Suprapubic skin (tissue), 4 donors: Measurements from ENCODE around the gene MED8. TPM values are rescaled to one million over a fixed set of nuclear protein-coding genes. Genes with fewer than 3 reads are reported as not detected.

Experiments
- DNase-seq, 2 donors: peaks; one replicate each; pipeline ENCODE4 v3.0.0-alpha.2; 2019; ENCODE audit warnings: low spot score in 2 of 2
- H3K27ac ChIP-seq: fragments of 200-600 bp; sonication (generic); one replicate; pipeline ENCODE4 v1.5.1; 2019
- H3K27me3 ChIP-seq: fragments of 200-600 bp; sonication (generic); one replicate; pipeline ENCODE4 v1.5.1; 2019
- H3K36me3 ChIP-seq: fragments of 200-600 bp; sonication (generic); one replicate; pipeline ENCODE4 v1.5.1; 2019
- H3K4me1 ChIP-seq: fragments of 200-600 bp; sonication (generic); one replicate; pipeline ENCODE4 v1.5.1; 2019
- H3K4me3 ChIP-seq: fragments of 200-600 bp; sonication (generic); one replicate; pipeline ENCODE4 v1.5.1; 2019; ENCODE audit warnings: mild to moderate bottlenecking
- H3K9me3 ChIP-seq: fragments of 200-600 bp; sonication (generic); one replicate; pipeline ENCODE4 v1.5.1; 2019
- CTCF ChIP-seq, 2 donors: fragments of 200-600 bp in 1 of 2; fragments of 450-650 bp in 1 of 2; sonication (generic) in 1 of 2; IDR thresholded peaks; one replicate each; pipeline ENCODE4 v1.5.1; 2016 to 2019; ENCODE audit warnings: antibody characterized with exemption in 2 of 2, mild to moderate bottlenecking in 1 of 2, moderate library complexity in 1 of 2
- EP300 ChIP-seq: sonication (generic); formaldehyde crosslinking; IDR thresholded peaks from one replicate; pipeline ENCODE4 v1.6.1; 2017; ENCODE audit warnings: antibody characterized with exemption
- POLR2A ChIP-seq, 2 donors: fragments of 450-650 bp; IDR thresholded peaks; one replicate each; pipeline ENCODE4 v1.6.1; 2017; ENCODE audit warnings: antibody characterized with exemption in 2 of 2, mild to moderate bottlenecking in 2 of 2, moderate library complexity in 2 of 2
- POLR2AphosphoS5 ChIP-seq, 3 donors: sonication (generic); formaldehyde crosslinking; IDR thresholded peaks; one replicate each; pipeline ENCODE4 v1.6.1; 2017; ENCODE audit warnings: antibody characterized with exemption in 3 of 3
- WGBS: methylation state at CpG from one replicate; pipeline ENCODE4 v1.1.5; 2018; 5-methylcytosine and 5-hydroxymethylcytosine counted together
- total RNA-seq, 4 donors: library from RNA; depleted of rRNA; stranded (reverse); fragments of >200 nt; gene quantifications; one replicate each; pipeline ENCODE4 v1.1.0, GENCODE V29; 2016

MED8 gene
- total RNA-seq, result 10 to 100 TPM; 26.8 to 43.2 (median 40.3) TPM

- Histone ChIP-seq H3K9me3 (no peaks in the 10 kb centered on the region), H3K27ac (peak within 1 kb of the TSS; percentile 82), H3K36me3 (peaks cover 24% of the 10 kb centered on the region), H3K4me3 (peak within 1 kb of the TSS; percentile 80), H3K4me1 (peaks cover 30% of the 10 kb centered on the region), H3K27me3 (no peaks in the 10 kb centered on the region)
- DNase-seq, result peak; percentile 97 to 98
- under 1% methylated on average over 49 of the region's 65 CpGs for WGBS
- peak; percentile 30 to 88 (median 68) for TF ChIP-seq POLR2AphosphoS5 (IDR thresholded peaks at IDR 0.05)
- TF ChIP-seq CTCF (IDR thresholded peaks at IDR 0.05), result no peak
- TF ChIP-seq POLR2A (IDR thresholded peaks at IDR 0.05), result peak; percentile 49 to 80
- TF ChIP-seq EP300, result no peak
Measured at GRCh38 chr1:43389326-43390313, at the start of gene MED8, which contains the start of gene SZT2. TSS of gene MED8 (minus strand) at chr1:43389800. CDS start at chr1:43389764, 36 bp downstream. TSS of gene SZT2 (plus strand) at chr1:43389899. CDS start at chr1:43389969, 70 bp downstream.

GRCh38 chr1:43438953-43439581, 49.5 kb upstream of the MED8 start:
- DNase-seq, result peak; percentile 55 to 67
- Histone ChIP-seq H3K27ac (no peak overlapping the region), H3K27me3 (no peaks in the 10 kb centered on the region), H3K36me3 (peaks cover 82% of the 10 kb centered on the region), H3K4me1 (peaks cover 10% of the 10 kb centered on the region), H3K4me3 (no peak overlapping the region), H3K9me3 (no peaks in the 10 kb centered on the region)
- no peak for TF ChIP-seq CTCF (IDR thresholded peaks at IDR 0.05)
- TF ChIP-seq POLR2AphosphoS5 (IDR thresholded peaks at IDR 0.05), result no peak
- TF ChIP-seq EP300, result no peak
- TF ChIP-seq POLR2A (IDR thresholded peaks at IDR 0.05), result no peak
- 89% methylated on average over 10 of the region's 10 CpGs for WGBS

GRCh38 chr1:43438576-43438952, 49.0 kb upstream of the MED8 start:
- H3K36me3 ChIP-seq, result peaks cover 82% of the 10 kb centered on the region
- peak in 1 of 2 donors; percentile 30 for DNase-seq
- TF ChIP-seq POLR2AphosphoS5 (IDR thresholded peaks at IDR 0.05) (no peak), CTCF (IDR thresholded peaks at IDR 0.05) (no peak), EP300 (no peak), POLR2A (IDR thresholded peaks at IDR 0.05) (no peak)
- H3K27me3 ChIP-seq, result no peaks in the 10 kb centered on the region
- H3K9me3 ChIP-seq, result no peaks in the 10 kb centered on the region
- H3K4me1 ChIP-seq, result peaks cover 10% of the 10 kb centered on the region
- no peak overlapping the region for H3K27ac ChIP-seq
- no peak overlapping the region for H3K4me3 ChIP-seq
- 98% methylated on average over 8 of the region's 8 CpGs for WGBS

- H3K4me3 ChIP-seq, result no peak overlapping the region
- 88% methylated on average over 3 of the region's 3 CpGs for WGBS
- peaks cover 82% of the 10 kb centered on the region for H3K36me3 ChIP-seq
- no peak overlapping the region for H3K27ac ChIP-seq
- peaks cover 10% of the 10 kb centered on the region for H3K4me1 ChIP-seq
- no peaks in the 10 kb centered on the region for H3K9me3 ChIP-seq
- peak in 1 of 2 donors; percentile 40 for DNase-seq
- no peaks in the 10 kb centered on the region for H3K27me3 ChIP-seq
- TF ChIP-seq CTCF (IDR thresholded peaks at IDR 0.05), result no peak
- TF ChIP-seq POLR2A (IDR thresholded peaks at IDR 0.05), result no peak
- no peak for TF ChIP-seq POLR2AphosphoS5 (IDR thresholded peaks at IDR 0.05)
- TF ChIP-seq EP300, result no peak
Measured at GRCh38 chr1:43438006-43438405, 48.4 kb upstream of the MED8 start.
